ENCODE results near the gene SLC9B1. TPM values are rescaled to one million over a fixed set of nuclear protein-coding genes. Genes with fewer than 3 reads are reported as not detected.

Gene SLC9B1
- total RNA-seq, 1 experiment from 2014 or later: not detected

GRCh38 chr4:103054030-103054429 lies 34.5 kb upstream of the SLC9B1 start:
- BruUV-seq (replicated peaks): no TSS peak
- Mint-ChIP-seq H3K4me1 (ENCODE audit: low read depth, unreplicated experiment) (no peaks in the 10 kb centered on the region), H3K4me3 (ENCODE audit: low read depth, unreplicated experiment) (no peak overlapping the region), H3K36me3 (ENCODE audit: insufficient read depth, unreplicated experiment) (no peaks in the 10 kb centered on the region), H3K27me3 (ENCODE audit: unreplicated experiment) (no peaks in the 10 kb centered on the region), H3K9me3 (ENCODE audit: low read depth, unreplicated experiment) (no peaks in the 10 kb centered on the region), H3K27ac (ENCODE audit: unreplicated experiment) (no peak overlapping the region)
- TF ChIP-seq CTCF (IDR thresholded peaks at IDR 0.05; ENCODE audit: unreplicated experiment): no peak
- intact Hi-C loops (cut with micrococcal nuclease; ENCODE audit: unreplicated experiment): no loop called here
- DNase-seq: no peak
- CTCF ChIA-PET: no interaction called here

- intact Hi-C loops (cut with micrococcal nuclease; ENCODE audit: unreplicated experiment): no loop called here
- CTCF ChIA-PET: no interaction called here
- Mint-ChIP-seq H3K27me3 (ENCODE audit: unreplicated experiment) (no peaks in the 10 kb centered on the region), H3K4me3 (ENCODE audit: low read depth, unreplicated experiment) (no peak overlapping the region), H3K36me3 (ENCODE audit: insufficient read depth, unreplicated experiment) (no peaks in the 10 kb centered on the region), H3K9me3 (ENCODE audit: low read depth, unreplicated experiment) (no peaks in the 10 kb centered on the region), H3K4me1 (ENCODE audit: low read depth, unreplicated experiment) (no peaks in the 10 kb centered on the region), H3K27ac (ENCODE audit: unreplicated experiment) (no peak overlapping the region)
- no peak for DNase-seq
- TF ChIP-seq CTCF (IDR thresholded peaks at IDR 0.05; ENCODE audit: unreplicated experiment): no peak
- BruUV-seq (replicated peaks): no TSS peak
Observed at GRCh38 chr4:103052779-103053178, 33.3 kb upstream of the SLC9B1 start.

- no TSS peak for BruUV-seq (replicated peaks)
- Mint-ChIP-seq H3K9me3 (ENCODE audit: low read depth, unreplicated experiment) (no peaks in the 10 kb centered on the region), H3K4me3 (ENCODE audit: low read depth, unreplicated experiment) (no peak overlapping the region), H3K27me3 (ENCODE audit: unreplicated experiment) (no peaks in the 10 kb centered on the region), H3K4me1 (ENCODE audit: low read depth, unreplicated experiment) (no peaks in the 10 kb centered on the region), H3K36me3 (ENCODE audit: insufficient read depth, unreplicated experiment) (no peaks in the 10 kb centered on the region), H3K27ac (ENCODE audit: unreplicated experiment) (no peak overlapping the region)
- CTCF ChIA-PET: interaction anchor here (0.7 kb wide), 1 partner anchor 604 kb away, joined by 3 read pairs; no protein-coding TSS in a partner anchor
- DNase-seq: no peak
- no peak for TF ChIP-seq CTCF (IDR thresholded peaks at IDR 0.05; ENCODE audit: unreplicated experiment)
- intact Hi-C loops (cut with micrococcal nuclease; ENCODE audit: unreplicated experiment): no loop called here
Observed at GRCh38 chr4:103052145-103052544, 32.6 kb upstream of the SLC9B1 start.

- H3K9me3 Mint-ChIP-seq (ENCODE audit: low read depth, unreplicated experiment): no peaks in the 10 kb centered on the region
- H3K27me3 Mint-ChIP-seq (ENCODE audit: unreplicated experiment): no peaks in the 10 kb centered on the region
- no peak overlapping the region for H3K4me3 Mint-ChIP-seq (ENCODE audit: low read depth, unreplicated experiment)
- H3K4me1 Mint-ChIP-seq (ENCODE audit: low read depth, unreplicated experiment): no peaks in the 10 kb centered on the region
- intact Hi-C loops (cut with micrococcal nuclease; ENCODE audit: unreplicated experiment): no loop called here
- H3K27ac Mint-ChIP-seq (ENCODE audit: unreplicated experiment): no peak overlapping the region
- BruUV-seq (replicated peaks): no TSS peak
- no peak for DNase-seq
- TF ChIP-seq CTCF (IDR thresholded peaks at IDR 0.05; ENCODE audit: unreplicated experiment): no peak
- H3K36me3 Mint-ChIP-seq (ENCODE audit: insufficient read depth, unreplicated experiment): no peaks in the 10 kb centered on the region
- CTCF ChIA-PET: no interaction called here
Observed at GRCh38 chr4:103050736-103051436, 31.4 kb upstream of the SLC9B1 start.

Measured in Calu3 (cell line).